HepG2 (cell line): ENCODE measurements around the gene FBXO2. TPM values are rescaled to one million over a fixed set of nuclear protein-coding genes. Genes with fewer than 3 reads are reported as not detected.

ENCODE experiments used
- FLYWCH1 ChIP-seq: sonication (generic); formaldehyde crosslinking; IDR thresholded peaks from 2 replicates; pipeline ENCODE4 v1.8.1; 2023; ENCODE audit warnings: mild to moderate bottlenecking, missing genetic modification reagents
- GLI4 ChIP-seq: sonication (generic); formaldehyde crosslinking; IDR thresholded peaks from 2 replicates; pipeline ENCODE4 v1.5.1; 2020; ENCODE audit warnings: missing genetic modification reagents, mild to moderate bottlenecking, moderate library complexity, borderline replicate concordance
- KMT2B ChIP-seq: IDR thresholded peaks from 2 replicates; pipeline ENCODE4 v1.6.1; 2016; ENCODE audit warnings: missing genetic modification reagents, missing compliant biosample characterization
- PATZ1 ChIP-seq: sonication (generic); formaldehyde crosslinking; IDR thresholded peaks from 2 replicates; pipeline ENCODE4 v1.4.0; 2020; ENCODE audit warnings: missing genetic modification reagents
- SAP130 ChIP-seq: IDR thresholded peaks from 2 replicates; pipeline ENCODE4 v1.6.1; 2016; ENCODE audit warnings: low read depth
- SOX6 ChIP-seq, 2 experiments: fragments of 450-650 bp in 1 of 2; sonication (generic) in 1 of 2; formaldehyde crosslinking in 1 of 2; IDR thresholded peaks; 2 replicates each; pipeline versions ENCODE4 v1.4.0 to v1.6.1; 2017 to 2020; ENCODE audit warnings: antibody characterized with exemption in 1 of 2, mild to moderate bottlenecking in 1 of 2, missing genetic modification reagents in 1 of 2
- ZNF121 ChIP-seq: sonication (generic); formaldehyde crosslinking; IDR thresholded peaks from 2 replicates; pipeline ENCODE4 v1.5.0; 2020; ENCODE audit warnings: mild to moderate bottlenecking, missing genetic modification reagents
- ZNF550 ChIP-seq: sonication (generic); formaldehyde crosslinking; IDR thresholded peaks from 2 replicates; pipeline ENCODE4 v1.4.0; 2020; ENCODE audit warnings: mild to moderate bottlenecking, missing genetic modification reagents, borderline replicate concordance
- ZNF747 ChIP-seq: sonication (generic); formaldehyde crosslinking; IDR thresholded peaks from 2 replicates; pipeline ENCODE4 v1.8.1; 2023; ENCODE audit warnings: missing genetic modification reagents, mild to moderate bottlenecking, borderline replicate concordance
- polyA plus RNA-seq, 8 experiments: library from polyadenylated mRNA; depleted of rRNA in 3 of 8; stranded (reverse) in 7 of 8; unstranded in 1 of 8; fragments of >200 nt; fragmentation: Illumina TruSeq in 4 of 8; extraction: Trizol in 4 of 8; gene quantifications; 2 replicates each; pipeline versions ENCODE4 v1.2.1 to v1.2.3, GENCODE V29; 2011 to 2016; ENCODE audit warnings: low read depth in 4 of 8, missing spikeins in 1 of 8, mixed read lengths in 1 of 8; ENCODE audit not compliant: insufficient read depth in 1 of 8
- total RNA-seq, 5 experiments: library from RNA; depleted of rRNA; stranded (reverse); fragments of >200 nt; fragmentation: Illumina TruSeq; extraction: Trizol; gene quantifications; 2 replicates each; pipeline ENCODE4 v1.2.3, GENCODE V29; 2016; ENCODE audit warnings: low read depth in 1 of 5
- TF ChIP-seq, protein P1 (sequence below): sonication (generic); formaldehyde crosslinking; IDR thresholded peaks from 2 replicates; pipeline ENCODE4 v1.5.0; 2020; ENCODE audit warnings: mild to moderate bottlenecking, missing genetic modification reagents, borderline replicate concordance
- TF ChIP-seq, protein P2 (sequence below): sonication (generic); formaldehyde crosslinking; IDR thresholded peaks from 2 replicates; pipeline ENCODE4 v1.4.0; 2020; ENCODE audit warnings: mild to moderate bottlenecking, missing genetic modification reagents

The FBXO2 gene
- total and polyA plus RNA-seq, 2 of the 13 experiments (the other 11 are each of a cell fraction or from before 2014, with no cell fraction given): 79.3 to 112 TPM

DNA sequence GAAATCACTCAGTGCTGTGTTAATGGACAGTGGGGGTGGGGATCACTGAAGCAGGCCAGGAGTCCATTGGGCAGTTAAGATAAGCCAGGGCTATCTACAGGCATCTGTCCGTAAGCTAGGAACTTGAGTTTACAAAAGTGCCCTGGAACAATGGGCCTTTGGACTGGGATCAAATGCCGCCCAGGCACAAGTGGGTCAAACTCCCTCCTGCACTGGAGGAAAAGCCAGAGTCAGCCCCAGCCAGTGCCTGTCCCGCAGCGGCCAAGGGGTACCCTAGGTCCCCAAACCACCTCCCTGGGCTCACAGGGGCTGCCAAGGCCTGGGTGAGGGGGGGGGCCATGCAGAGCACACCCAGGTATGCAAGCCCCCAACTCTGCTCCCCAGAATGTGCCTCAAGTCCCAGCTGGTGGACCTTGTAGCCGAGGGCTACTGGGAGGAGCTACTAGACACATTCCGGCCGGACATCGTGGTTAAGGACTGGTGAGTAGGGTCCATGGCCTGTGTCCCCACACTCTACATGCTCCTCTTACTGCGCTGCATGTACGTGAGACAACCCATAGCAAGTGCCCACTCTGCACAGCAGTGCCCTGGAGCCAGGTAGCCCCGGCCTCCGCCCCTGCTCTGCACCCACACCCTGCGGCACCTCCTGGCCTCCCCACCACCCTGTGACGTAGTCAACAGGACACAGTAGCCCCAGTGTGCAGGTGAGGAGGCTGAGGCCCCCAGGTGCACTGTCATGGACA is 17.5 kb upstream of the FBXO2 start (continued):
- TF ChIP-seq, protein P1, sequence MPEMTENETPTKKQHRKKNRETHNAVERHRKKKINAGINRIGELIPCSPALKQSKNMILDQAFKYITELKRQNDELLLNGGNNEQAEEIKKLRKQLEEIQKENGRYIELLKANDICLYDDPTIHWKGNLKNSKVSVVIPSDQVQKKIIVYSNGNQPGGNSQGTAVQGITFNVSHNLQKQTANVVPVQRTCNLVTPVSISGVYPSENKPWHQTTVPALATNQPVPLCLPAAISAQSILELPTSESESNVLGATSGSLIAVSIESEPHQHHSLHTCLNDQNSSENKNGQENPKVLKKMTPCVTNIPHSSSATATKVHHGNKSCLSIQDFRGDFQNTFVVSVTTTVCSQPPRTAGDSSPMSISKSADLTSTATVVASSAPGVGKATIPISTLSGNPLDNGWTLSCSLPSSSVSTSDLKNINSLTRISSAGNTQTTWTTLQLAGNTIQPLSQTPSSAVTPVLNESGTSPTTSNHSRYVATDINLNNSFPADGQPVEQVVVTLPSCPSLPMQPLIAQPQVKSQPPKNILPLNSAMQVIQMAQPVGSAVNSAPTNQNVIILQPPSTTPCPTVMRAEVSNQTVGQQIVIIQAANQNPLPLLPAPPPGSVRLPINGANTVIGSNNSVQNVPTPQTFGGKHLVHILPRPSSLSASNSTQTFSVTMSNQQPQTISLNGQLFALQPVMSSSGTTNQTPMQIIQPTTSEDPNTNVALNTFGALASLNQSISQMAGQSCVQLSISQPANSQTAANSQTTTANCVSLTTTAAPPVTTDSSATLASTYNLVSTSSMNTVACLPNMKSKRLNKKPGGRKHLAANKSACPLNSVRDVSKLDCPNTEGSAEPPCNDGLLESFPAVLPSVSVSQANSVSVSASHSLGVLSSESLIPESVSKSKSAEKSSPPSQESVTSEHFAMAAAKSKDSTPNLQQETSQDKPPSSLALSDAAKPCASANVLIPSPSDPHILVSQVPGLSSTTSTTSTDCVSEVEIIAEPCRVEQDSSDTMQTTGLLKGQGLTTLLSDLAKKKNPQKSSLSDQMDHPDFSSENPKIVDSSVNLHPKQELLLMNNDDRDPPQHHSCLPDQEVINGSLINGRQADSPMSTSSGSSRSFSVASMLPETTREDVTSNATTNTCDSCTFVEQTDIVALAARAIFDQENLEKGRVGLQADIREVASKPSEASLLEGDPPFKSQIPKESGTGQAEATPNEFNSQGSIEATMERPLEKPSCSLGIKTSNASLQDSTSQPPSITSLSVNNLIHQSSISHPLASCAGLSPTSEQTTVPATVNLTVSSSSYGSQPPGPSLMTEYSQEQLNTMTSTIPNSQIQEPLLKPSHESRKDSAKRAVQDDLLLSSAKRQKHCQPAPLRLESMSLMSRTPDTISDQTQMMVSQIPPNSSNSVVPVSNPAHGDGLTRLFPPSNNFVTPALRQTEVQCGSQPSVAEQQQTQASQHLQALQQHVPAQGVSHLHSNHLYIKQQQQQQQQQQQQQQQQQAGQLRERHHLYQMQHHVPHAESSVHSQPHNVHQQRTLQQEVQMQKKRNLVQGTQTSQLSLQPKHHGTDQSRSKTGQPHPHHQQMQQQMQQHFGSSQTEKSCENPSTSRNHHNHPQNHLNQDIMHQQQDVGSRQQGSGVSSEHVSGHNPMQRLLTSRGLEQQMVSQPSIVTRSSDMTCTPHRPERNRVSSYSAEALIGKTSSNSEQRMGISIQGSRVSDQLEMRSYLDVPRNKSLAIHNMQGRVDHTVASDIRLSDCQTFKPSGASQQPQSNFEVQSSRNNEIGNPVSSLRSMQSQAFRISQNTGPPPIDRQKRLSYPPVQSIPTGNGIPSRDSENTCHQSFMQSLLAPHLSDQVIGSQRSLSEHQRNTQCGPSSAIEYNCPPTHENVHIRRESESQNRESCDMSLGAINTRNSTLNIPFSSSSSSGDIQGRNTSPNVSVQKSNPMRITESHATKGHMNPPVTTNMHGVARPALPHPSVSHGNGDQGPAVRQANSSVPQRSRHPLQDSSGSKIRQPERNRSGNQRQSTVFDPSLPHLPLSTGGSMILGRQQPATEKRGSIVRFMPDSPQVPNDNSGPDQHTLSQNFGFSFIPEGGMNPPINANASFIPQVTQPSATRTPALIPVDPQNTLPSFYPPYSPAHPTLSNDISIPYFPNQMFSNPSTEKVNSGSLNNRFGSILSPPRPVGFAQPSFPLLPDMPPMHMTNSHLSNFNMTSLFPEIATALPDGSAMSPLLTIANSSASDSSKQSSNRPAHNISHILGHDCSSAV: no peak
- TF ChIP-seq ZNF121 (CRISPR knock-in tag) (0 out of 2 replicates have a peak, but pooled peaks have one; percentile 69), ZNF550 (CRISPR knock-in tag) (no peak), GLI4 (CRISPR knock-in tag) (no peak), SOX6 (IDR thresholded peaks at IDR 0.05) (no peak), SOX6 (CRISPR knock-in tag; IDR thresholded peaks at IDR 0.05) (peak; percentile 94), FLYWCH1 (no peak), PATZ1 (CRISPR knock-in tag) (peak; percentile 79; the same call in 1 of the 2 replicates), KMT2B (CRISPR knock-in tag) (no peak), SAP130 (CRISPR knock-in tag) (peak; percentile 62), ZNF747 (no peak)
- TF ChIP-seq, protein P2, sequence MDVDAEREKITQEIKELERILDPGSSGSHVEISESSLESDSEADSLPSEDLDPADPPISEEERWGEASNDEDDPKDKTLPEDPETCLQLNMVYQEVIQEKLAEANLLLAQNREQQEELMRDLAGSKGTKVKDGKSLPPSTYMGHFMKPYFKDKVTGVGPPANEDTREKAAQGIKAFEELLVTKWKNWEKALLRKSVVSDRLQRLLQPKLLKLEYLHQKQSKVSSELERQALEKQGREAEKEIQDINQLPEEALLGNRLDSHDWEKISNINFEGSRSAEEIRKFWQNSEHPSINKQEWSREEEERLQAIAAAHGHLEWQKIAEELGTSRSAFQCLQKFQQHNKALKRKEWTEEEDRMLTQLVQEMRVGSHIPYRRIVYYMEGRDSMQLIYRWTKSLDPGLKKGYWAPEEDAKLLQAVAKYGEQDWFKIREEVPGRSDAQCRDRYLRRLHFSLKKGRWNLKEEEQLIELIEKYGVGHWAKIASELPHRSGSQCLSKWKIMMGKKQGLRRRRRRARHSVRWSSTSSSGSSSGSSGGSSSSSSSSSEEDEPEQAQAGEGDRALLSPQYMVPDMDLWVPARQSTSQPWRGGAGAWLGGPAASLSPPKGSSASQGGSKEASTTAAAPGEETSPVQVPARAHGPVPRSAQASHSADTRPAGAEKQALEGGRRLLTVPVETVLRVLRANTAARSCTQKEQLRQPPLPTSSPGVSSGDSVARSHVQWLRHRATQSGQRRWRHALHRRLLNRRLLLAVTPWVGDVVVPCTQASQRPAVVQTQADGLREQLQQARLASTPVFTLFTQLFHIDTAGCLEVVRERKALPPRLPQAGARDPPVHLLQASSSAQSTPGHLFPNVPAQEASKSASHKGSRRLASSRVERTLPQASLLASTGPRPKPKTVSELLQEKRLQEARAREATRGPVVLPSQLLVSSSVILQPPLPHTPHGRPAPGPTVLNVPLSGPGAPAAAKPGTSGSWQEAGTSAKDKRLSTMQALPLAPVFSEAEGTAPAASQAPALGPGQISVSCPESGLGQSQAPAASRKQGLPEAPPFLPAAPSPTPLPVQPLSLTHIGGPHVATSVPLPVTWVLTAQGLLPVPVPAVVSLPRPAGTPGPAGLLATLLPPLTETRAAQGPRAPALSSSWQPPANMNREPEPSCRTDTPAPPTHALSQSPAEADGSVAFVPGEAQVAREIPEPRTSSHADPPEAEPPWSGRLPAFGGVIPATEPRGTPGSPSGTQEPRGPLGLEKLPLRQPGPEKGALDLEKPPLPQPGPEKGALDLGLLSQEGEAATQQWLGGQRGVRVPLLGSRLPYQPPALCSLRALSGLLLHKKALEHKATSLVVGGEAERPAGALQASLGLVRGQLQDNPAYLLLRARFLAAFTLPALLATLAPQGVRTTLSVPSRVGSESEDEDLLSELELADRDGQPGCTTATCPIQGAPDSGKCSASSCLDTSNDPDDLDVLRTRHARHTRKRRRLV (CRISPR knock-in tag): no peak
